HEK293 (cell line): ENCODE measurements around the gene CASS4.

Experiments used
- CTCF ChIA-PET: fragments of 350-600 bp; formaldehyde crosslinking; extraction: SDS; loops from one replicate; lab custom pipeline; 2021; ENCODE audit warnings: antibody characterized with exemption; lab: Yijun Ruan, JAX
- POLR2A ChIA-PET: fragments of 300-600 bp; formaldehyde crosslinking; extraction: SDS; loops from one replicate; lab custom pipeline; 2020; ENCODE audit warnings: antibody characterized with exemption, inconsistent platforms; lab: Yijun Ruan, JAX
- H3K27ac ChIP-seq: fragments of 200-500 bp; sonication (Bioruptor generic); 2 replicates; pipeline ENCODE4 v1.5.1; 2014; ENCODE audit warnings: low read depth, low read length, control low read depth, inconsistent platforms; ENCODE audit errors: extremely low read depth
- H3K36me3 ChIP-seq, 2 experiments: fragments of 200-500 bp in 1 of 2; sonication (Bioruptor generic) in 1 of 2; 1 replicate in 1 of 2; 2 replicates in 1 of 2; pipeline ENCODE4 v1.5.1; 2014 to 2017; ENCODE audit warnings: inconsistent platforms in 2 of 2, low read length in 2 of 2; ENCODE audit not compliant: control insufficient read depth in 2 of 2, insufficient read depth in 1 of 2
- H3K4me1 ChIP-seq: fragments of 200-500 bp; sonication (Bioruptor generic); 2 replicates; pipeline ENCODE4 v1.5.1; 2014; ENCODE audit warnings: mild to moderate bottlenecking, low read length, inconsistent platforms; ENCODE audit not compliant: control insufficient read depth, insufficient read depth
- H3K4me3 ChIP-seq: 2 replicates; pipeline ENCODE4 v1.5.1; 2011; ENCODE audit warnings: low read depth, mild to moderate bottlenecking, control low read depth, low read length, moderate library complexity
- H3K9me3 ChIP-seq: fragments of 200-500 bp; sonication (Bioruptor generic); 2 replicates; pipeline ENCODE4 v1.5.1; 2014; ENCODE audit warnings: low read depth, low read length, inconsistent platforms; ENCODE audit not compliant: control insufficient read depth, insufficient read depth
- REPIN1 ChIP-seq: fragments of 450-650 bp; formaldehyde crosslinking; IDR thresholded peaks from 2 replicates; pipeline ENCODE4 v1.5.1; 2017; ENCODE audit warnings: missing biosample characterization, missing genetic modification characterization, low read depth
- ZNF133 ChIP-seq: fragments of 450-650 bp; formaldehyde crosslinking; IDR thresholded peaks from 2 replicates; pipeline ENCODE4 v1.5.1; 2016; ENCODE audit warnings: missing biosample characterization, missing genetic modification characterization
- ZNF239 ChIP-seq: fragments of 450-650 bp; formaldehyde crosslinking; IDR thresholded peaks from 2 replicates; pipeline ENCODE4 v1.5.1; 2016; ENCODE audit warnings: missing biosample characterization, missing genetic modification characterization
- ZNF292 ChIP-seq: fragments of 450-650 bp; formaldehyde crosslinking; IDR thresholded peaks from 2 replicates; pipeline ENCODE4 v1.5.1; 2016; ENCODE audit warnings: low read depth, missing biosample characterization, missing genetic modification characterization, borderline replicate concordance
- ZNF341 ChIP-seq: fragments of 450-650 bp; formaldehyde crosslinking; IDR thresholded peaks from 2 replicates; pipeline ENCODE4; 2016; ENCODE audit warnings: low read depth, missing biosample characterization, missing genetic modification characterization
- ZNF416 ChIP-seq: fragments of 450-650 bp; formaldehyde crosslinking; IDR thresholded peaks from 2 replicates; pipeline ENCODE4 v1.5.1; 2016; ENCODE audit warnings: missing biosample characterization, missing genetic modification characterization
- ZNF626 ChIP-seq: fragments of 450-650 bp; sonication (Bioruptor Pico); formaldehyde crosslinking; IDR thresholded peaks from 2 replicates; pipeline ENCODE4 v1.5.1; 2018; ENCODE audit warnings: missing biosample characterization, missing genetic modification characterization, inconsistent platforms
- ZNF747 ChIP-seq: fragments of 450-650 bp; formaldehyde crosslinking; IDR thresholded peaks from 2 replicates; pipeline ENCODE4 v1.5.1; 2016; ENCODE audit warnings: missing biosample characterization, missing genetic modification characterization
- TF ChIP-seq, protein P1 (sequence below): fragments of 450-650 bp; formaldehyde crosslinking; IDR thresholded peaks from 2 replicates; pipeline ENCODE4 v1.5.1; 2016; ENCODE audit warnings: missing biosample characterization, missing genetic modification characterization
- TF ChIP-seq, protein P2 (sequence below): fragments of 450-650 bp; formaldehyde crosslinking; IDR thresholded peaks from 2 replicates; pipeline ENCODE4 v1.5.1; 2016; ENCODE audit warnings: missing biosample characterization, missing genetic modification characterization
- TF ChIP-seq, protein P3 (sequence below): fragments of 450-650 bp; formaldehyde crosslinking; IDR thresholded peaks from 2 replicates; pipeline ENCODE4 v1.5.1; 2017; ENCODE audit warnings: missing biosample characterization, missing genetic modification characterization
- TF ChIP-seq, protein P4 (sequence below): sonication (generic); formaldehyde crosslinking; IDR thresholded peaks from 2 replicates; pipeline ENCODE4 v1.8.1; 2022; ENCODE audit warnings: mild to moderate bottlenecking, moderate library complexity, missing genetic modification reagents
- TF ChIP-seq, protein P5 (sequence below): fragments of 450-650 bp; formaldehyde crosslinking; IDR thresholded peaks from 2 replicates; pipeline ENCODE4 v1.5.1; 2016; ENCODE audit warnings: missing biosample characterization, missing genetic modification characterization
- TF ChIP-seq, protein P6 (sequence below): fragments of 450-650 bp; formaldehyde crosslinking; IDR thresholded peaks from 2 replicates; pipeline ENCODE4 v1.5.1; 2016; ENCODE audit warnings: missing biosample characterization, missing genetic modification characterization, borderline replicate concordance

CASS4 gene

DNA sequence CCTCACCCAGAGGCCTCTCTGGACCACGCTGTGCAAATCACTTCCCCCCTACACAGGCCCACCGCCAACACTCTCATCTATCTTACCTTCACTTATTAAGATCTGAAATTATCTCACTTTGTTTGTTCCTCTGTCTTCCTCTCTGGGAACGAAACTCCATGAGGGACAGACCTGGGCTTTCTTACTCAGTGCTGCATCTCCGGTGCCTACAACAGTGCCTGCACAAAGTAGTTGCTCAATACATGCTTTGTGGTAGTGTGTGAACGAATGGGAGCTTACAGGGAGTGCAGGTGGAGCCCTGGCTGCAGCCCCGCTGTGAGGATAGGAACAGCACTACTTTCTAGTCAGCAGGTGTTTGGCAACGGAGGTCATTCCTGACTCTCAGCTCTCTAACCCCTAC is 5.3 kb downstream of the CASS4 start (continued):
- TF ChIP-seq, protein P1, sequence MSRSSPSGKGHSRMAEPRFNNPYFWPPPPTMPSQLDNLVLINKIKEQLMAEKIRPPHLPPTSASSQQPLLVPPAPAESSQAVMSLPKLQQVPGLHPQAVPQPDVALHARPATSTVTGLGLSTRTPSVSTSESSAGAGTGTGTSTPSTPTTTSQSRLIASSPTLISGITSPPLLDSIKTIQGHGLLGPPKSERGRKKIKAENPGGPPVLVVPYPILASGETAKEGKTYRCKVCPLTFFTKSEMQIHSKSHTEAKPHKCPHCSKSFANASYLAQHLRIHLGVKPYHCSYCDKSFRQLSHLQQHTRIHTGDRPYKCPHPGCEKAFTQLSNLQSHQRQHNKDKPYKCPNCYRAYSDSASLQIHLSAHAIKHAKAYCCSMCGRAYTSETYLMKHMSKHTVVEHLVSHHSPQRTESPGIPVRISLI (tag by site-specific recombination) = no peak

DNA sequence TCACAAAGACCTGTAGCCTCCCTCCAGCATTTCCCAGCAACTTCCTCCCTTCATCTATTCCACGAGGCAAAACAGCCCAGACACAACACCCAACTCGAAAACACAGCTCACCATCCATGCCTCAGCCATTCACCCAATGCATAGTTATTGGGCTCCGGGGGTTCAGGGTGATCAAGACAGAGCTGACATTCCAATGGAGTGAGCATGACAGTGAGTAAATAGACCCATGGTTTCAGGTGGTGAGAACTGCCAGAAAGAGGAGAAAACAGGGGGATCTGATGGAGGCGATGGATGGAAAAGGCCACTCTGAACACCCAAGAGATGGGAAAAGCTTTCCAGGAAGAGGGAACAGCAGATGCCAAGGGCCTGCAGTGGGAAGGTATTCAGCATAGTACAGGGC is 5.9 kb downstream of the CASS4 start:
- Histone ChIP-seq H3K36me3 (peaks cover 0 to 22% of the 10 kb centered on the region in 2 experiments; a peak in 1 of 3 replicates), H3K9me3 (no peaks in the 10 kb centered on the region), H3K27ac (no peak overlapping the region), H3K4me3 (no peak overlapping the region), H3K4me1 (no peaks in the 10 kb centered on the region)
- TF ChIP-seq, protein P2, sequence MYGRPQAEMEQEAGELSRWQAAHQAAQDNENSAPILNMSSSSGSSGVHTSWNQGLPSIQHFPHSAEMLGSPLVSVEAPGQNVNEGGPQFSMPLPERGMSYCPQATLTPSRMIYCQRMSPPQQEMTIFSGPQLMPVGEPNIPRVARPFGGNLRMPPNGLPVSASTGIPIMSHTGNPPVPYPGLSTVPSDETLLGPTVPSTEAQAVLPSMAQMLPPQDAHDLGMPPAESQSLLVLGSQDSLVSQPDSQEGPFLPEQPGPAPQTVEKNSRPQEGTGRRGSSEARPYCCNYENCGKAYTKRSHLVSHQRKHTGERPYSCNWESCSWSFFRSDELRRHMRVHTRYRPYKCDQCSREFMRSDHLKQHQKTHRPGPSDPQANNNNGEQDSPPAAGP (tag by site-specific recombination) = no peak
- TF ChIP-seq ZNF341 (tag by site-specific recombination) (no peak), ZNF133 (tag by site-specific recombination) (no peak), ZNF626 (tag by site-specific recombination) (no peak)
- TF ChIP-seq, protein P3, sequence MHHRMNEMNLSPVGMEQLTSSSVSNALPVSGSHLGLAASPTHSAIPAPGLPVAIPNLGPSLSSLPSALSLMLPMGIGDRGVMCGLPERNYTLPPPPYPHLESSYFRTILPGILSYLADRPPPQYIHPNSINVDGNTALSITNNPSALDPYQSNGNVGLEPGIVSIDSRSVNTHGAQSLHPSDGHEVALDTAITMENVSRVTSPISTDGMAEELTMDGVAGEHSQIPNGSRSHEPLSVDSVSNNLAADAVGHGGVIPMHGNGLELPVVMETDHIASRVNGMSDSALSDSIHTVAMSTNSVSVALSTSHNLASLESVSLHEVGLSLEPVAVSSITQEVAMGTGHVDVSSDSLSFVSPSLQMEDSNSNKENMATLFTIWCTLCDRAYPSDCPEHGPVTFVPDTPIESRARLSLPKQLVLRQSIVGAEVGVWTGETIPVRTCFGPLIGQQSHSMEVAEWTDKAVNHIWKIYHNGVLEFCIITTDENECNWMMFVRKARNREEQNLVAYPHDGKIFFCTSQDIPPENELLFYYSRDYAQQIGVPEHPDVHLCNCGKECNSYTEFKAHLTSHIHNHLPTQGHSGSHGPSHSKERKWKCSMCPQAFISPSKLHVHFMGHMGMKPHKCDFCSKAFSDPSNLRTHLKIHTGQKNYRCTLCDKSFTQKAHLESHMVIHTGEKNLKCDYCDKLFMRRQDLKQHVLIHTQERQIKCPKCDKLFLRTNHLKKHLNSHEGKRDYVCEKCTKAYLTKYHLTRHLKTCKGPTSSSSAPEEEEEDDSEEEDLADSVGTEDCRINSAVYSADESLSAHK = no peak
- TF ChIP-seq, protein P4, sequence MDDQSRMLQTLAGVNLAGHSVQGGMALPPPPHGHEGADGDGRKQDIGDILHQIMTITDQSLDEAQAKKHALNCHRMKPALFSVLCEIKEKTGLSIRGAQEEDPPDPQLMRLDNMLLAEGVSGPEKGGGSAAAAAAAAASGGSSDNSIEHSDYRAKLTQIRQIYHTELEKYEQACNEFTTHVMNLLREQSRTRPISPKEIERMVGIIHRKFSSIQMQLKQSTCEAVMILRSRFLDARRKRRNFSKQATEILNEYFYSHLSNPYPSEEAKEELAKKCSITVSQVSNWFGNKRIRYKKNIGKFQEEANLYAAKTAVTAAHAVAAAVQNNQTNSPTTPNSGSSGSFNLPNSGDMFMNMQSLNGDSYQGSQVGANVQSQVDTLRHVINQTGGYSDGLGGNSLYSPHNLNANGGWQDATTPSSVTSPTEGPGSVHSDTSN (CRISPR knock-in tag) = no peak
- TF ChIP-seq, protein P5, sequence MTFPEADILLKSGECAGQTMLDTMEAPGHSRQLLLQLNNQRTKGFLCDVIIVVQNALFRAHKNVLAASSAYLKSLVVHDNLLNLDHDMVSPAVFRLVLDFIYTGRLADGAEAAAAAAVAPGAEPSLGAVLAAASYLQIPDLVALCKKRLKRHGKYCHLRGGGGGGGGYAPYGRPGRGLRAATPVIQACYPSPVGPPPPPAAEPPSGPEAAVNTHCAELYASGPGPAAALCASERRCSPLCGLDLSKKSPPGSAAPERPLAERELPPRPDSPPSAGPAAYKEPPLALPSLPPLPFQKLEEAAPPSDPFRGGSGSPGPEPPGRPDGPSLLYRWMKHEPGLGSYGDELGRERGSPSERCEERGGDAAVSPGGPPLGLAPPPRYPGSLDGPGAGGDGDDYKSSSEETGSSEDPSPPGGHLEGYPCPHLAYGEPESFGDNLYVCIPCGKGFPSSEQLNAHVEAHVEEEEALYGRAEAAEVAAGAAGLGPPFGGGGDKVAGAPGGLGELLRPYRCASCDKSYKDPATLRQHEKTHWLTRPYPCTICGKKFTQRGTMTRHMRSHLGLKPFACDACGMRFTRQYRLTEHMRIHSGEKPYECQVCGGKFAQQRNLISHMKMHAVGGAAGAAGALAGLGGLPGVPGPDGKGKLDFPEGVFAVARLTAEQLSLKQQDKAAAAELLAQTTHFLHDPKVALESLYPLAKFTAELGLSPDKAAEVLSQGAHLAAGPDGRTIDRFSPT (tag by site-specific recombination) = no peak
- POLR2A ChIA-PET = no interaction called here
- CTCF ChIA-PET = interaction anchor here (0.7 kb wide), 1 partner anchor 10 kb away, joined by 6 read pairs; no protein-coding TSS in a partner anchor

DNA sequence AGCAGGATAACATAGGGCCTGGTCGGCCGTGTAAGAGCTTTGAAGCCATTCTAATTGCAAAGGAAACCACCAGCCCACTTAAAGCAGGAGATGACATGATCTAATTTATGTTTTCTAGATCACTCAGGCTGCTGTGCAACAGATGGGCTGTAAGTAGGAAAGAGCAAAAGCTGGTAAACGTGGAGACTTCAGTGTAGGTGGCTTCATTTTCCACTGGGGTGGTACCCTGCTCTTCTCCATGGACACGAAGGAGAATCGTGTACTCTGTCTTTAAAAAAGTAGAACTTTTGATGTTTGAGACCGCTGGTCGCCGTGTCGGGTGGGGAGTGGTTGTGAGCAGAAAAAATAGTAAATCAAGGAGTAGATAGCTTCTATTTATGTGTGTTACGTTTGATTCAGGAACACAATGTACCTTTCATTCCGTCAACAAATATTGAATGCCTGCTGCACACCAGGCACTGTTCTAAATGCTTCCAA is 6.4 kb downstream of the CASS4 start:
- ChIA-PET POLR2A (no interaction called here), CTCF (interaction anchor here (0.9 kb wide), 1 partner anchor 20 kb away, joined by 4 read pairs; no protein-coding TSS in a partner anchor)
- H3K9me3 ChIP-seq = no peaks in the 10 kb centered on the region
- TF ChIP-seq ZNF747 (tag by site-specific recombination) = no peak
- TF ChIP-seq ZNF292 (tag by site-specific recombination) = no peak
- TF ChIP-seq REPIN1 (tag by site-specific recombination) = no peak
- TF ChIP-seq ZNF416 = no peak
- TF ChIP-seq, protein P6, sequence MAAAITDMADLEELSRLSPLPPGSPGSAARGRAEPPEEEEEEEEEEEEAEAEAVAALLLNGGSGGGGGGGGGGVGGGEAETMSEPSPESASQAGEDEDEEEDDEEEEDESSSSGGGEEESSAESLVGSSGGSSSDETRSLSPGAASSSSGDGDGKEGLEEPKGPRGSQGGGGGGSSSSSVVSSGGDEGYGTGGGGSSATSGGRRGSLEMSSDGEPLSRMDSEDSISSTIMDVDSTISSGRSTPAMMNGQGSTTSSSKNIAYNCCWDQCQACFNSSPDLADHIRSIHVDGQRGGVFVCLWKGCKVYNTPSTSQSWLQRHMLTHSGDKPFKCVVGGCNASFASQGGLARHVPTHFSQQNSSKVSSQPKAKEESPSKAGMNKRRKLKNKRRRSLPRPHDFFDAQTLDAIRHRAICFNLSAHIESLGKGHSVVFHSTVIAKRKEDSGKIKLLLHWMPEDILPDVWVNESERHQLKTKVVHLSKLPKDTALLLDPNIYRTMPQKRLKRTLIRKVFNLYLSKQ = no peak
- no peak for TF ChIP-seq ZNF239
- no peak overlapping the region for H3K4me3 ChIP-seq
- no peak overlapping the region for H3K27ac ChIP-seq
- H3K36me3 ChIP-seq = peaks cover 0 to 22% of the 10 kb centered on the region in 2 experiments; a peak in 1 of 3 replicates
- no peaks in the 10 kb centered on the region for H3K4me1 ChIP-seq
